CD4-positive, alpha-beta T cell treated with Interleukin-17A for 4 hours (primary cell): ENCODE data around the gene NPTN.
"Not testable (repeated sequence)": the region's sequence is repeated elsewhere in the genome, so short reads cannot be mapped to it uniquely, and the experiment has no call there.

Experiments
- DNase-seq: peaks from one replicate; pipeline ENCODE4 v3.0.0-alpha.2; 2020; ENCODE audit warnings: mixed read lengths

NPTN gene

DNA sequence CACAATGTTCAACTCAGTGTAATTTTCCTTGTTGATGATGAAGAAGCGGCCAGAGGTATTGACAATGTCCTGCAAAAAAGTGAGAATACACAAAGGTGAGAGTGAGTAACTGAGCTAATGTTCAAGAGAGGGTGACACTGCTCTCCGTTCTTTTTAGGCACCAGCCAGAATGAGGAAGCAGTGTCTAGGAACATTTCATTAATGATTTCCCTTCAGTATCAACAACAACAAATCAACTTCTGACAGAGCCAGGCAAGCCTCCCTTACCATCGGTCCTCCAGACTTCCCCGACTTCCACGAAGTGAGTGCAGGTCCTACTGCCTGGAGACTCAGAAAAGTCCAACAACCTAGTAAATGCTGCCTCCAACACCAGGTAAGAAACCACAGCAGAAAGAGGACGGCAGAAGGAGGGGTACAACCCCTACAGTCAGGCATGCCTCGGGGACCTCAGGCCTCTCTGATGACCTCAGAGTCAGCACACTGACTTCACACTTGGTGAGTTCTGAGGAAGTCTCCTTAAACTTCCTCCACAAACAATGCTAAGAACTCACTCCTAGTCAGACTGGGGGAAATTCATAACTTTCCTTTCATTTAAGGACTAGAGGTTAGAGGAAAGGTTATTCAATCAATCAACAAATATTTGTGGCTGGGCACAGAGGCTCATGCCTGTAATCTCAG lies 62.7 kb downstream of the NPTN start:
- no peak for DNase-seq

DNA sequence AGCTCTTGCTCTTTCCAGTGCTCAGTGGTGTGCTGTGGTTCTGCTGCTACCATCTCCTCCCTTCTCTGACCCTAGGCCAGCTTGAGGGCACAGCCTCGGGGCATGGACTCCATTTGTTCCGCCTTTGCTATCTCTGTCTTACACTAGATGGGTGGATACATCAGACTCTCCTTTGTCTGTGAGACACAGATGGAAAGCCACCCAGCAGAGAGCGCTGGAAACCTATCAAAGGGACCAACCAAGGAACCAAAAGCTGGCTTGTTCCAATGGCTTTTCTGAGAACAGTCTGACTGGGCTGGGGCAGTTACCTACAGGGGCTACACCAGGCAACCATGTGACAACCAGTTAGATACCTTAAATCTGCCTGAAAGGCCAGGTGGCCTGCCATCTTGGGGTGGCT lies 63.8 kb downstream of the NPTN start:
- DNase-seq, result no peak

DNA sequence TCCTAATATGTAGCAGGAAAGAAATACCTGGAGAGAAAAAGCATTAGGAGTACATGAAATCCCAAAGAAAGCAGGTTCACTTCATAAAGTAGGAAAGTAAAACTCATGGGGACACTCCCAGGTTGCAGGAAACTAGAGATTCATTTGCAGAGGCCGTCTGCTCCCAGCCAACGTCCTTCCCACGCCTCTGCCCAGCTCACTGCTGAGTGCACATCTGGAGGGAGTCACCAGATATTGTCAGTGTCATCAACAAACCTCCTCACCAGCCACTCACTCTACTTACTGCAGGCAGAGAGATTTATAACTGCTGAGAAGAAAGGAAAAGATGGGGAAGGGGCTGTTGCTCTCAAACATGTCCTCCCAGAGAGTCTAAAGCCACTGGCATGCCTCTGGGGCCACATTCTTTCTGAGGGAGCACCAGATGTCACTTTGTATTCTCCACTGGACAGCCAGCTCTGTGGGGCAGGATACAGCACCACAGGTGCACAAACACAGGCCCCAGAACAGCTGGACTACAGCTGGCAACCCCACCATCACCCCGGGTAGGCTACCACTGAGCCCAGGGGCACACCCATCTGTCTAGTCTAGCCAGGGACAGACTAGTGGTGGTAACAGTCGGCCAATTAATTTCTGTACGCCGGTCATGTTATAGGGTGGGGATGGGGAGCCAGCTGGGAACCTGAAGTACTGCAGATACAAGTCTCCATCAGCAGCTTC lies 64.5 kb downstream of the NPTN start:
- no peak for DNase-seq

DNA sequence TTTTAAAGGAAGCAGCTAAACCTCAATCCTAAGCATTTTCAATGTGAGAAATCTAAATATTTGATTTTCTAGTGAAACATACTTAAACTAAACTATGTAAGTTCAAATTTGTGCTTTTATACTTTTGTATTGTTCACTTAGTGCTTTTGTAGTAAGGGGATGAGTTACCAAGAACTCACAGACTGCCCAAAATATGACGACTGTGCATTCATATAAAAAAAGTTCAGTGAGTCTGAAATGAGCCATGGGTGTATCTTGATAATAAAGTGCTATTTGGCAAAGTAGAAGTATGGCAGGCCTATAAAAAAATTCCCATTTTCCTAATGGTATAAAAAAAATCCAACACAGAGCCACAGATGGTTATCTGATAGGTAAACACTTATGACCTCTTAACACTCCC lies 66.2 kb downstream of the NPTN start:
- no peak for DNase-seq

DNA sequence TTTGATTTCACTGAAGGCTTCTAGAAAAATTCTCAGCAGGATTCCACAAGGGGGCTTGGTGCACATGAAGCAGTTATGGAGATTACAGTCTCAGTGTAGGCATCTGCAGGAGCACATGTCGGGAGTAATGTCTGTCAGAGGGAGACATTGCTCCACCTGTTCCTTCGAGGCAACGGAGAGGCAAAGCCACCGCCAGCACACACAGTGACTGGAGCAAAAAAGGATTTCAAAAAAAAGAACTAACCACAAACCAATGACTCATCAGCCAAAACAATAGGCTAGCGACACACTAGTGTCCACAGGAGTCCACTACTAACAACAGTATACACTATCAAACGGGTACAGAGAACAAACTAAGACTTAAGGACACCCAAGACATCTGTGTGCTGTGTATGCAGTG lies 68.9 kb downstream of the NPTN start:
- DNase-seq, result no peak

DNA sequence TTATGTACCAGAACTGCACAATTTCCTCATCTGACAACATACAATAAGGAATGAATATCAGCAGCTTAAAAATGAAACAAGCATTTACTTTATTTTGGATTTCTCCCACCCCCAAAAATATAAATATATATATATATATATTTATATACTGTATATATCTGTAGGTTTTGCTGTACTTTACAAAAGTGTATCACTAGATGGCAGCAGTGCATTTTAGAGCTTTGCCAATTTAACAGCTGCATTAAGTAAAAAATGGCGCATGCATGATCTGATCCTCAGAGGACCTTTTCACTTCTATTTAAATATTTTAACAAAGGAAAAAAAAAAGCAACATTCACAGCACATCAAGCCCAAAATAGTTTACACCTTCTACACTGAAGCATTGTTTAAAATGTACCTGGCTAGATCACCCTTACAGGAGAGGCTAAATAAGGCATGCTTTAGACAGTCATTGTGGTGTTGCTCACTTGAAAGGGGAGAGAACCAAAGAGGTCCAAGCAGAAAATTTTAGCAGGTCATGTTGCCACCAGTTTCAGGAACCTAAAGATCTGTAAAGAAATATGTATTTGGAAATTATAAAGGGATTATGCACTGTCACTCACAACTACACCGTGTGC lies 72.6 kb downstream of the NPTN start:
- no peak for DNase-seq

DNA sequence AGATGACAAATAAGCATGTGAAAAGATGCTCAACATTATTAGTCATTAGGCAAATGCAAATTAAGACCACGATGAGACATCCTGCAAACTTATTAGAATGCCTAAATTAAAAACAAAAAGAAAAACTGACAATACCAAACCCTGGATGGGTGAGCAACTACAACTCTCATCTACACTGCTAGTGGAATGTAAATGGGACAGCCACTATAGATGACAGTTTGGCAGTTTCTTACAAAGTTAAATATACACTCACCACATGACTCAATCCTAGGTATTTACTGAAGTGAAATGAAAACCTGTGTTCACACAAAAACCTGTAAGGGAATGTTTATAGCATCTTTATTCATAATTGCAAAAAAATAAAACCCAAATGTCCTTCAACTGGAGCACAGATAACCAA lies 74.7 kb downstream of the NPTN start:
- no peak for DNase-seq

DNA sequence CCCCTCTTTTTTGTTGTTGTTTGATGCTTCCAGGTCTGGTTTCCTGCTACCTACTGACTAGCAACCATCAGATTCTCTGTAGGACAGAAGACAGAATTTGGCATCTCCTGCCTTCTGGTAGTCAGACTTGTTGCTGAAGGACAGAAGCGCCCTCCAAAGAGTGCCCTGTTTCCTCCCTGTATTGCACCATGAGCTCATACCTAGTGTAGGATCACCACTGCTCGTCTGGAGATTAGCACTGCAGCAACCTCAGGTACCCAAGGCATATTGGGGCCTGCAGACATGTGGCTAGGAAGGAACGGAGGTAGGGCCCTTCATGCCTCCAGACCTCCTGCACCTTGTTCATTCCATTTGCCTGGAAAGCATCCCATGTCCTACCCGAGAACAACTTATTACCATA lies 78.1 kb downstream of the NPTN start:
- no peak for DNase-seq

DNA sequence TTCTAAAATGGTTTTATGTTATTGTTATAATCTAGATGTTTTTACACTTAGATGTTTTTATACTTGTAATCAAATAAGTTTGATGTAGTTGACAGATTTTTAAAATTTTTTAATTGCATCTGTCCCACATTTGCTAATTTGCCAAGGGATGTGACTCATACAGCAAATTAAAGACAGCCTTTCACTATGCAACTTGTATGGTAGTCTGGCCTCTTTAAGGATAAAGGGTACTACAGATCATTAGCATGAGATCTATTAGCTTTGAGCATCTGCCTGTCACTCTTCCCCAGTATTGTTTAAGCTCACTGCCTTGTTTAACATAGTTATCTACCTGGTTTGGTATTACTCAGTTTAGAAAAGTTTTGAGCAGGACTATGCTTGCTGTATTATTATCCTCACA lies 83.0 kb downstream of the NPTN start:
- DNase-seq, result no peak

DNA sequence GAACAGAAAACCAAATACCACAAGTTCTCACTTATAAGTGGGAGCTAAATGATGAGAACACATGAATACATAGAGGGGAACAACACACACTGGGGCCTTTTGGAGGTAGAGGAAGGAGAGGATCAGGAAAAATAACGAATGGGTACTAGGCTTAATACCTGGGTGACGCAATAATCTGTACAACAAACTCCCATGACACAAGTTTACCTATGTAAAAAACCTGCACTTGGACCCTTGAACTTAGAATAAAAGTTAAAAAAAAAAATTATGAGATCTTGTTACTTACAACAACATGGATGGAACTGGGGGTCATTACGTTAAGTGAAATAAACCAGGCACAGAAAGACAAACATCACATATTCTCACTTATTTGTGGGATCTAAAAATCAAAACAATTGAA lies 84.3 kb downstream of the NPTN start:
- DNase-seq, result not testable (repeated sequence)

DNA sequence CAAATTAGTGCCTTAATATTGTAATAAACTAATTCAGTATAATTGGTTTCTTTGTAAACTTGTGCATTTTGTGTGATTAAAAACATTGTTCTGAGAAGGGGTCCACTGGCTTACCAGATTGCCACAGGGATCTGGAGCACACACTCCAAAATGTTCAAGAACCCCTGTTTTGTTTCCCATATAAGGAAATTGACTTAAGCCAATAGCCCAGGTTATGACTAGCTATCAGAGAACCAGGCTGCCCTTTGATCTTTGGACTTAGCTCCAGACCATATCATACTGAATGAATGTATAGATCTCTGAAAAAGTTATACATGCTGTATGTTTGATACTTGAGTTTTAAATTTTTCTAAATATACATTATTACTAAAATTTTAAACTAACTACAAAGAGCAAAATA lies 91.7 kb downstream of the NPTN start:
- no peak for DNase-seq

DNA sequence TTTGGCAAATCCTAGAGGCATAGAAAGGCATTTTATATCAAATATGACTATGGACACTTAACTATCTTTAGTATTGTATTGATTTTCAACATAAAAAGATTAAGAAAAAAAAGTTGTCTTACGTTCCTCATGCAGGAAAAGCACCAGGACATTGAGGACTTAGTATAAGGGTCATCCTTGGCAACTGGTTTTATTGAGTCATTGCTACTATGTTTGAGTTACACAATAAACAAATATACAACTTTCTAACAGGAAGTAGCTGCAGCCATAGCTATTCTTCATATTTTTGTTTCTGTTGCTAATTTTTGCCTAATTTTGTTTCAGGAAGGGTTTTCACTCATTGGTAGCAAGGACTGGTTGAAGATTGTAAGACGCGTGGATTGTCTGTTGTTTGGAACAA lies 93.0 kb downstream of the NPTN start:
- no peak for DNase-seq

DNA sequence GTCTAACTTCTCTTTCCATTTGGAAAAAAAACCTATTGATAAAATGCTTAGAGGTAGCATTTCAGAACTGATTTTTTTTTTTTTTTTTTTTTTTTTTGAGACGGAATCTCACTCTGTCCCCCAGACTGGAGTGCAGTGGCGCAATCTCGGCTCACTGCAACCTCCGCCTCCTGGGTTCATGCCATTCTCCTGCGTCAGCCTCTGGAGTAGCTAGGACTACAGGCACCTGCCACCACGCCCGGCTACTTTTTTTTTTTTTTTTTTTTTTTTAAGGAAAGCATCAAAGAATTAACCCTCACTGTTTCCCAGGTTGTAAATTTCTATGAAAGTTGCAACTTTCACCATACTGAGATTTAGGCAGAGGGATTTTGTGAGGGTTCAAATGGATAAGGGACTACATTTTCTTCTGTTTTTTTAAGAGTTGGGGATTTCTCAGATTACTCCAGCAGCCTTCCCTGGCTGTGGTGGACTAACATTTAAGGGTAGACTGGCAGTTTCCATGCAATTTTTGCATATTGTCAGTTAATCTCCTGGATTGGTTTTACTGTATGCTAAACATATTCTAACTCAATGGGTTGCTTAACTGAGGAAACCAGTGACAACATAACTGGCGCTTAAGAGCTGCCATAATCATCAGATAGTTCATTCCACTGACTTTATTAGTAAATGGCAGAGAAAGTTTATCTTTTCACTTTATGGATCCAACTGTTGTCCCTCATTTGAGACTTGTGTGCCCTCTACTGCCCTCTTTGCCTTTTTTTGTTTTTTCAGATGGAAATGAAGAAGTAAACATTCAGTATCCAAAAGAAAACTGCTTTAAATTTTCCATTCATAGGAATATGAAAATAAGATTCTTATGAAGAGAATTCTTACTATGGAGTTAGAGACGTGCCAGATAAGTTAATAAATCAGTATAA lies 93.7 kb downstream of the NPTN start:
- DNase-seq, result no peak

DNA sequence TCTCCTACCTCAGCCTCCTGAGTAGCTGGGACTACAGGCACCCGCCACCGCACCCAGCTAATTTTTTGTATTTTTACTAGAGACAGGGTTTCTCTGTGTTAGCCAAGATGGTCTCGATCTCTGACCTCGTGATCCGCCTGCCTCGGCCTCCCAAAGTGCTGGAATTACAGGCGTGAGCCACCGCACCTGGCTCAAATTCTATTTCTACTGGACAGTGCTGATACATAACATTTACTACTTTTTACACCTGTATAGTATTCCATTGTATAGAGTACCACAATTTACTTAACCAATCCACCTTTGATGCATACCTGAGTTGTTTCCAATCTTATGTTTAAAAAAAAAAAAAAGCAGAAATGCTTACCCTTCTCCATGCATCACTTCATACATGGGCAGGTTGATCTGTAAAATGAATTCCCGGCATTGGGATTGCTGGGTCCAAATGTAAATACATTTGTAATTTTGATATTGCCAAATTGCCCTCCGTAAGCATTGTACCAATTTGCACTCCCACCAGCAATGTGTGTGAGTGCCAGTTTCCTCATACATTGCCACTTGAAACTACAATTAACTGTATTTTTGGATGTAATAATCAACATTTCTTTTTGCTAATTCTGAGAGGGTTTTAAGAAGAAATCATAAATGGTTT lies 94.5 kb downstream of the NPTN start:
- no peak for DNase-seq

DNA sequence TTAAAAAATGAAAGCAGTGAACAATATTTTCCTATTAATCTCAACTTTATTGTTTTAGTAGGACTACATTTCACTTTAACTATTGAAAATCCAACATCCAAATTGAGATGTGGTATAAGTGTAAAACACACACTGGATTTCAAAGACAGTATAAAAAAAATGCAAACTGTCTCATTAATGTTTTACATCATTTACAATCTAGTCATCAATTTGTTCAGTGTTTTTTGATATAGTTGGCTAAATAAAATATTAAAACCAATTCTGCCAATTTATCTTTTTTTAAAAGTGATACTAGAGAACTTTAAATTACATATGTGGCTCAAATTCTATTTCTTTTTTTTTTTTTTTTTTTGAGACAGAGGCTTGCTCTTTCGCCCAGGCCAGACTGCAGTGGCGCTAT lies 95.1 kb downstream of the NPTN start:
- DNase-seq, result no peak

DNA sequence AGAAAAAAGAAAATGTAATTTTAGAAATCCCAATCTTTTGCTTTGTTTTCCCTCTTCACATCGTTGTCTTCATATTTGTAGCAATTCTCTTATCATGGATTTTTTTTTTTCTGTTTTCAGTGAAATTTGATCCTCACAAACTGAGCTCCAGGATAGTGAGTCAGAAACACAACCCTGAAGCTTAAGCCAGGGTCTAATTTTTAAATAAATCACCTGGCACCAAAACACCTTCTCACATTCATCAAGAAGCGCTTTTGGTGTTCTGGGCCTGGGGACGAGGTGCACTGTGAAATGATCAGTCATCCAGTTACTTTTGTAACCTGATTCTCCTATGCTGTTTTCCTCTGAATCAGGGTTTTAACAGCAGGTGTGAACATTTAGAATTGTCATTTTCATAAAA lies 102.5 kb downstream of the NPTN start:
- no peak for DNase-seq

DNA sequence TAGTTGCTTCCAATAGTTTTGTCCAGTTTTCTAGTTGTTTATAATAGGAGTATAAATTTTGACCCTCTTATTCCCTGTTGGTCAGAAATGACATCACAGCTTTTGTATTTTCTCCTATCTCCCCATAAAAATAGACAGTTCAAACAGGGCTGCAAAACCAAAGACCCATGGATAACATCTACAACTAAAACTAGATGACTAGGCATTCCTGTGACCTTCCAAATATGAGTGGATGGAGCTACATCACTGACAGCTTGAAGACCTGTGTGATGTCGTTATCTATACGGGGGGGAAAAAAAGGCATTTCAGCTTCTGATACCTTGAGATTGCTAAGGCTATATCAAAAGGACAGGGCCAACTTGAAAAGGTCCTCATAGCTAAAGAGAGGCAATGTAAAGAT lies 105.6 kb downstream of the NPTN start:
- DNase-seq, result no peak

DNA sequence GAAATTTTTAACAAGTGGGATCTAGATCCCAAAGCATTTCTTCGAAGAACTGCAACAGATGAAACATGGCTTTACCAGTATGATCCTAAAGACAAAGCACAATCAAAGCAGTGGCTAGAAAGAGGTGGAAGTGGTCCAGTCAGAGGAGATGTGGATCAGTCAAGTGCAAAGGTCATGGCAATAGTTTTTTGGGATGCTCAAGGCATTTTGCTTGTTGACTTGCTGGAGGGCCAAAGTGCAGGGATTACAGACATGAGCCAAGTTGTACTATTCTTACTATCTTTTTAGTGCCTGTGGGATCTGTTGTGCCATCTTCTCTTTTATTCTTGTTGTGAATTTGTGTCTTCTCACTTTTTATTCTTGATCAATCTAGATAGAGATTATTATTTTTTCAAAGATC lies 108.3 kb downstream of the NPTN start:
- no peak for DNase-seq

DNA sequence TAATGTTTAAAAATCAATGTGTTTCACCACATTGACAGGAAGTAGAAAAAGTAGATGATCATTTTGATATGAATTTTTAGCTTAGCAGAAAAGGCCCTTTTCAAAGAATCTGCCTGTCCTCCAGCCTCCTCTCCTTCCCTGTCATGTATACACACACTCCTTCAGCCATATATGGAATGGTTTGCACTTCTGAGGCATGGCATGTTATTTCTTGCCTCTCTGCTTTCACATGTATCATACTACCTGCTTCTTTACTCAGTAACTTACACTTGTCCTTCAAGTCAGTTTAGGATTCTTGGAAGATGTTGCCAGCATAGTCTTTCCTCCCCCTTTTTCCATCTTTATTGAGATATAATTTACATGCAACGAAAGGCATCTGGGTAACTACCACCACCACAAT lies 111.2 kb downstream of the NPTN start:
- no peak for DNase-seq

DNA sequence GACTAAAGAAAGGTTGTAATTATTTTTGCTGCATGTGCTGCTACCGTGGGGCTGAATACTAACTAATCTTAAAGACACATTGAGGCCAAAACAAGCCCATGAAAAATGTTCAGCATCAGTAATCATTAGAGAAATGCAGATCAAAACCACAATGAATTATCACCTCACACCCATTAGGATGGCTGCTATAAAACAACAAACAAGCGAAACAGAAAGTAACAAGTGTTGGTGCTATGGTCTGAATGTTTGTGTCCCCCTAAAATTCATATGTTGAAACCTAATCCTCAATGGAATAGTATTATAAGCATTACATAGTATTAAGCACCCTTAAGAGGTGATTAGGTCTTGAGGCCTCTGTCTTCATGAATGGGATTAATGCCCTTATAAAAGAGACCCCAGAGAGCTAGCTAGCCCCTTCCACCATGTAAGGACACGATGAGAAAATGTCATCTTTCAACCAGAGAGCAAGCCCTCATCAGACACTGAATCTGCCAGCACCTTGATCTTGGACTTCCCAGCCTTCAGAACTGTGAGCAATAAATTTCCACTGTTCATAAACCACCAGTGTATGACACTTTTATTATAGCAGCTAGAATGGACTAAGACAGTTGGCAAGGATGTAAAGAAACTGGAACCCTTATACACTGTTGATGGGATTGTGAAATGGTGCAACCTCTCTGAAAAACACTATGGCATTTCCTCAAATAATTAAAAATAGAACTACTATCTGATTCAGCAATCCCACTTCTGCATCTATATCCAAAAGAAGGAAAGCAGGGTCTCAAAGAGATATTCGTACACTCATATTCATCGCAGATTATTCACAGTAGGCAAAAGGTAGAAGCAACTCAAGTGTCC lies 114.1 kb downstream of the NPTN start:
- DNase-seq, result no peak

DNA sequence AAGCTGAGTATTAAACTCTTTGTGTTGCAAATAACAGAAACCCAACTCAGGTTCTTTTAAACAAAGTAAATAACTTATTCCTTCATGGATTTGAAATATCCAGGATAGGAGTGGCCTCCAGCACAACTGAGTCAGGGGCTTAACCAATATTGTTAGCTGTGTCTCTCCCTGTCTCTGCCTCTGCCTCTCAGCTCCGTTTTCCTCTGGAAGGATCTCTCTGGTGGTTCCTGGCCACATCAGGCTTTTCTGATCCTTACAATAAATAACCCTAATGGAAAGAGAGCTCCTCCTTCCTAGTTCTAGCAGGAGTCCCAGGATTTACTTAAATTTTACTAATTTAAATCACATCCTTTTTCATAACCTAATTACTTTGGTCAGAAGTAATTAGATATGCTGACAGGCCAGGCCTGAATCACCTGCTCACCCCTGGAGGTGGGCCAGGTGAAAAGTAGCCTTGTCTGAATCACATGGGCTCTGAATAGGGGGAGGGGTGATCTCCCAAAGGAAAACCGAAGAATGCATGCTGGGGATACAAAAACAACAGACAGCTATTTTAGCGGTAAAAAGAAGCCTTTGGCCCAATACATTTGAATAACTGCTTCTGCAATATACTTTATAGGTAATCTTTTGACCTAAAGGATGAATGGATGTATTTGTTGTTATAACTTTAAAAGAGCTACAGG lies 114.9 kb downstream of the NPTN start:
- no peak for DNase-seq
